Loucy (cell line): ENCODE data around the gene CRHR1.

Experiments
- CTCF ChIP-seq: fragments of 200-600 bp; sonication (generic); conservative IDR thresholded peaks from 2 replicates; pipeline ENCODE4 v1.5.1; 2014; ENCODE audit warnings: mild to moderate bottlenecking, antibody characterized with exemption, low read length
- EZH2phosphoT487 ChIP-seq: fragments of 200-600 bp; IDR thresholded peaks from 2 replicates; pipeline ENCODE4 v1.6.1; 2018; ENCODE audit warnings: antibody characterized with exemption, mild to moderate bottlenecking, moderate library complexity, borderline replicate concordance

GRCh38 chr17:45782889-45783592 lies 1.1 kb upstream of the CRHR1 start:
- TF ChIP-seq CTCF (0 out of 2 replicates have a peak, but pooled peaks have one; percentile 16), EZH2phosphoT487 (no peak)
